K562 (cell line): ENCODE data around the gene TSPOAP1. TPM values are rescaled to one million over a fixed set of nuclear protein-coding genes. Genes with fewer than 3 reads are reported as not detected.
A peak's percentile ranks its signal among the peaks of the same experiment; 100 is the strongest.

ENCODE experiments used
- C11orf30 ChIP-seq: fragments of 450-650 bp; IDR thresholded peaks from 2 replicates; pipeline ENCODE4 v1.6.1; 2016; ENCODE audit warnings: low read depth, mild to moderate bottlenecking
- CBX8 ChIP-seq: fragments of 200-600 bp; sonication (generic); IDR thresholded peaks from 2 replicates; pipeline ENCODE4 v1.6.1; 2012; ENCODE audit warnings: borderline replicate concordance, mixed run types, low read depth, mild to moderate bottlenecking, moderate library complexity, mixed read lengths, low read length, control low read depth, inconsistent platforms; ENCODE audit not compliant: poor library complexity, severe bottlenecking; ENCODE audit errors: extremely low read depth
- DPF2 ChIP-seq: fragments of 450-650 bp; IDR thresholded peaks from 2 replicates; pipeline ENCODE4 v1.6.1; 2016
- HDGF ChIP-seq: fragments of 450-650 bp; IDR thresholded peaks from 2 replicates; pipeline ENCODE4 v1.6.1; 2016
- HMG20B ChIP-seq: fragments of 250-450 bp; sonication (Bioruptor Pico); IDR thresholded peaks from 2 replicates; pipeline ENCODE4 v1.5.0; 2021; ENCODE audit warnings: mild to moderate bottlenecking
- KHSRP ChIP-seq: fragments of 450-650 bp; IDR thresholded peaks from 2 replicates; pipeline ENCODE4 v1.6.1; 2017
- KLF6 ChIP-seq: fragments of 250-450 bp; sonication (Bioruptor Pico); IDR thresholded peaks from 2 replicates; pipeline ENCODE4 v1.4.0; 2020; ENCODE audit warnings: mild to moderate bottlenecking, moderate library complexity, borderline replicate concordance
- POLR2A ChIP-seq: fragments of 450-650 bp; conservative IDR thresholded peaks from 2 replicates; pipeline ENCODE4 v1.6.1; 2016
- POLR2G ChIP-seq: fragments of 200-400 bp; formaldehyde crosslinking; IDR thresholded peaks from 2 replicates; pipeline ENCODE4 v1.6.1; 2017; ENCODE audit warnings: low read depth, mild to moderate bottlenecking, antibody characterized with exemption, low read length, moderate library complexity
- SMAD2 ChIP-seq: fragments of 150-350 bp; IDR thresholded peaks from 2 replicates; pipeline ENCODE4 v1.6.1; 2014; ENCODE audit warnings: low read depth, mild to moderate bottlenecking, low read length
- ZC3H8 ChIP-seq: fragments of 450-650 bp; IDR thresholded peaks from 2 replicates; pipeline ENCODE4 v1.6.1; 2017
- ZNF143 ChIP-seq: sonication (generic); formaldehyde crosslinking; IDR thresholded peaks from 2 replicates; pipeline ENCODE4 v1.9.0; 2022; ENCODE audit warnings: mild to moderate bottlenecking, missing genetic modification reagents
- ZNF232 ChIP-seq: sonication (generic); formaldehyde crosslinking; IDR thresholded peaks from 2 replicates; pipeline ENCODE4 v1.8.0; 2022; ENCODE audit warnings: mild to moderate bottlenecking, missing genetic modification reagents
- ZNF431 ChIP-seq: sonication (generic); formaldehyde crosslinking; IDR thresholded peaks from 2 replicates; pipeline ENCODE4 v1.8.0; 2022; ENCODE audit warnings: mild to moderate bottlenecking, missing genetic modification reagents
- polyA plus RNA-seq, 8 experiments: library from polyadenylated mRNA; depleted of rRNA in 4 of 8; stranded (reverse) in 5 of 8; unstranded in 3 of 8; fragments of >200 nt; fragmentation: Nextera tagmentation in 2 of 8; fragmentation: Illumina TruSeq in 1 of 8; extraction: Ambion mirVana in 2 of 8; extraction: Trizol in 1 of 8; gene quantifications; 2 replicates each; pipeline versions ENCODE4 v1.2.1 to v1.2.3, GENCODE V29; 2011 to 2014; ENCODE audit warnings: inconsistent platforms in 1 of 8, missing spikeins in 1 of 8
- total RNA-seq, 7 experiments: library from RNA; depleted of rRNA in 6 of 7; stranded (reverse); fragments of >200 nt in 6 of 7; fragmentation: Illumina TruSeq in 2 of 7; extraction: Trizol in 2 of 7; gene quantifications; 2 replicates each; pipeline versions ENCODE4 v1.2.1 to v1.2.3, GENCODE V29; 2011 to 2021; ENCODE audit warnings: low replicate concordance in 1 of 7
- TF ChIP-seq, protein P1 (sequence below), 2 experiments: fragments of 450-650 bp in 1 of 2; IDR thresholded peaks; 2 replicates each; pipeline ENCODE4 v1.6.1; 2011 to 2017; ENCODE audit warnings: low read depth in 2 of 2, antibody characterized with exemption in 1 of 2, borderline replicate concordance in 1 of 2, low read length in 1 of 2, mild to moderate bottlenecking in 1 of 2, mixed read lengths in 1 of 2; ENCODE audit not compliant: control insufficient read depth in 1 of 2
- TF ChIP-seq, protein P2 (sequence below): fragments of 450-650 bp; formaldehyde crosslinking; IDR thresholded peaks from 2 replicates; pipeline ENCODE4 v1.4.0; 2022; ENCODE audit warnings: missing genetic modification characterization
- TF ChIP-seq, protein P3 (sequence below): fragments of 450-650 bp; formaldehyde crosslinking; IDR thresholded peaks from 2 replicates; pipeline ENCODE4 v1.4.0; 2020; ENCODE audit warnings: mild to moderate bottlenecking, moderate library complexity
- TF ChIP-seq, protein P4 (sequence below), 3 experiments: fragments of 200-800 bp in 1 of 3; fragments of 250-450 bp in 1 of 3; fragments of 450-650 bp in 1 of 3; sonication (Bioruptor Pico) in 1 of 3; sonication (Bioruptor generic) in 1 of 3; formaldehyde crosslinking in 1 of 3; IDR thresholded peaks; 2 replicates each; pipeline versions ENCODE4 v1.6.1 to v1.8.0; 2016 to 2022; ENCODE audit warnings: mild to moderate bottlenecking in 2 of 3, missing genetic modification characterization in 2 of 3, missing compliant biosample characterization in 1 of 3, moderate library complexity in 1 of 3

The TSPOAP1 gene
- total and polyA plus RNA-seq, 9 of the 15 experiments (the other 6 are each of a cell fraction or from before 2014, with no cell fraction given), result 0.87 to 3.9 (median 1.8) TPM; not detected in 2

DNA sequence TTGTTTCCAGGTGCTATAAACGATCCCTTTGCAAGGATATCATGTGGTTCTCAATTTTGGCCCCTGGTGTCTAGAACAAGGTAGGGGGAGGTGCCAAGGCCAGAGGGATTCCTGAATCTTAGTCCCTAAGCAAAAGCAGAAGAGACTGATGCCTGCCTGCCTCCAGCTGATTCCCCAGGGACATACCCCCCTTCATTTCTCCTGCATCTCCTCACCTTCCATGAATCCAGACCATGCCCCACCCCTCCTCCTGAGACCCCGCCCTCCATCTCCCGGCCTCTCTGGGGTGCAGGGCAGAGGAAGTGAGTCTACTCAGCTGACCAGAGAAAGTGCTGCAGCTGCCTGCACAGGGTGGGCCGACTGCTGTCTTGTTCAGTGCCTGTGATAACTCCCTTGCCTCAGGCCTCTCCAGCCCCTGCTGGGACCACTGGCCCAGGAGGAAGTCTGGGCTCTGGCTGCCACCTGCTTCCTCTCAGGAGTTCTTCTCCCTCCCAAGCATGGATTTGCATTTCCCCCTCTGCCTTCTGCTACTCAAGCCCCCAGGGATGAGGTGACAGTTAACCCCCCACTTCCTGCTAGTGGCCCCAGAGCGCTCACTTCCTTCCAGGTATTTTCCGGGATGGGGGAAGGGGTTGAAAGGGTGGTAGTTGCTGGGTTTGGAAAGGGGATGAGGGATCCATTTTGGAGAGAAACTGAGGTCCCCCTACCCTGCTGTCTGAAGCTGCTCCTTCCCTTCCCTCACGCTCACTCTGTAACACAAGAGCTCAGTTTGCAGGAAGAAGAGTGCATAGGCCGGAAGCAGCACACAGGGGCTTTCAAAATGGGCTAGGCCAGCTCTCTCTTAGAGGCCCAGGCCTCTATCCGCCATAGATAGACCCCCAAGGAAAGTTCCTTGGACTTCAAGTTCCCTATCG is 10.5 kb upstream of the TSPOAP1 start (continued):
- TF ChIP-seq, protein P1, sequence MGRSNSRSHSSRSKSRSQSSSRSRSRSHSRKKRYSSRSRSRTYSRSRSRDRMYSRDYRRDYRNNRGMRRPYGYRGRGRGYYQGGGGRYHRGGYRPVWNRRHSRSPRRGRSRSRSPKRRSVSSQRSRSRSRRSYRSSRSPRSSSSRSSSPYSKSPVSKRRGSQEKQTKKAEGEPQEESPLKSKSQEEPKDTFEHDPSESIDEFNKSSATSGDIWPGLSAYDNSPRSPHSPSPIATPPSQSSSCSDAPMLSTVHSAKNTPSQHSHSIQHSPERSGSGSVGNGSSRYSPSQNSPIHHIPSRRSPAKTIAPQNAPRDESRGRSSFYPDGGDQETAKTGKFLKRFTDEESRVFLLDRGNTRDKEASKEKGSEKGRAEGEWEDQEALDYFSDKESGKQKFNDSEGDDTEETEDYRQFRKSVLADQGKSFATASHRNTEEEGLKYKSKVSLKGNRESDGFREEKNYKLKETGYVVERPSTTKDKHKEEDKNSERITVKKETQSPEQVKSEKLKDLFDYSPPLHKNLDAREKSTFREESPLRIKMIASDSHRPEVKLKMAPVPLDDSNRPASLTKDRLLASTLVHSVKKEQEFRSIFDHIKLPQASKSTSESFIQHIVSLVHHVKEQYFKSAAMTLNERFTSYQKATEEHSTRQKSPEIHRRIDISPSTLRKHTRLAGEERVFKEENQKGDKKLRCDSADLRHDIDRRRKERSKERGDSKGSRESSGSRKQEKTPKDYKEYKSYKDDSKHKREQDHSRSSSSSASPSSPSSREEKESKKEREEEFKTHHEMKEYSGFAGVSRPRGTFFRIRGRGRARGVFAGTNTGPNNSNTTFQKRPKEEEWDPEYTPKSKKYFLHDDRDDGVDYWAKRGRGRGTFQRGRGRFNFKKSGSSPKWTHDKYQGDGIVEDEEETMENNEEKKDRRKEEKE (IDR thresholded peaks at IDR 0.05; ENCODE audit: borderline replicate concordance in 1 of 2, control insufficient read depth in 1 of 2, low read depth in 2 of 2, low read length in 1 of 2), result no peak
- TF ChIP-seq CBX8, result no peak
- no peak for TF ChIP-seq SMAD2
- TF ChIP-seq, protein P2, sequence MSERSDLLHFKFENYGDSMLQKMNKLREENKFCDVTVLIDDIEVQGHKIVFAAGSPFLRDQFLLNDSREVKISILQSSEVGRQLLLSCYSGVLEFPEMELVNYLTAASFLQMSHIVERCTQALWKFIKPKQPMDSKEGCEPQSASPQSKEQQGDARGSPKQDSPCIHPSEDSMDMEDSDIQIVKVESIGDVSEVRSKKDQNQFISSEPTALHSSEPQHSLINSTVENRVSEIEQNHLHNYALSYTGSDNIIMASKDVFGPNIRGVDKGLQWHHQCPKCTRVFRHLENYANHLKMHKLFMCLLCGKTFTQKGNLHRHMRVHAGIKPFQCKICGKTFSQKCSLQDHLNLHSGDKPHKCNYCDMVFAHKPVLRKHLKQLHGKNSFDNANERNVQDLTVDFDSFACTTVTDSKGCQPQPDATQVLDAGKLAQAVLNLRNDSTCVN (CRISPR knock-in tag), result no peak
- no peak for TF ChIP-seq ZC3H8
- no peak for TF ChIP-seq KLF6
- 0 out of 2 replicates have a peak, but pooled peaks have one; percentile 8 for TF ChIP-seq ZNF232 (CRISPR knock-in tag)
- TF ChIP-seq POLR2A, result peak; percentile 97
- TF ChIP-seq DPF2, result peak; percentile 67
- no peak for TF ChIP-seq ZNF431 (CRISPR knock-in tag)
- peak; percentile 86 for TF ChIP-seq POLR2G
- TF ChIP-seq, protein P3, sequence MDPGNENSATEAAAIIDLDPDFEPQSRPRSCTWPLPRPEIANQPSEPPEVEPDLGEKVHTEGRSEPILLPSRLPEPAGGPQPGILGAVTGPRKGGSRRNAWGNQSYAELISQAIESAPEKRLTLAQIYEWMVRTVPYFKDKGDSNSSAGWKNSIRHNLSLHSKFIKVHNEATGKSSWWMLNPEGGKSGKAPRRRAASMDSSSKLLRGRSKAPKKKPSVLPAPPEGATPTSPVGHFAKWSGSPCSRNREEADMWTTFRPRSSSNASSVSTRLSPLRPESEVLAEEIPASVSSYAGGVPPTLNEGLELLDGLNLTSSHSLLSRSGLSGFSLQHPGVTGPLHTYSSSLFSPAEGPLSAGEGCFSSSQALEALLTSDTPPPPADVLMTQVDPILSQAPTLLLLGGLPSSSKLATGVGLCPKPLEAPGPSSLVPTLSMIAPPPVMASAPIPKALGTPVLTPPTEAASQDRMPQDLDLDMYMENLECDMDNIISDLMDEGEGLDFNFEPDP (CRISPR knock-in tag), result no peak
- no peak for TF ChIP-seq HMG20B
- TF ChIP-seq, protein P4, sequence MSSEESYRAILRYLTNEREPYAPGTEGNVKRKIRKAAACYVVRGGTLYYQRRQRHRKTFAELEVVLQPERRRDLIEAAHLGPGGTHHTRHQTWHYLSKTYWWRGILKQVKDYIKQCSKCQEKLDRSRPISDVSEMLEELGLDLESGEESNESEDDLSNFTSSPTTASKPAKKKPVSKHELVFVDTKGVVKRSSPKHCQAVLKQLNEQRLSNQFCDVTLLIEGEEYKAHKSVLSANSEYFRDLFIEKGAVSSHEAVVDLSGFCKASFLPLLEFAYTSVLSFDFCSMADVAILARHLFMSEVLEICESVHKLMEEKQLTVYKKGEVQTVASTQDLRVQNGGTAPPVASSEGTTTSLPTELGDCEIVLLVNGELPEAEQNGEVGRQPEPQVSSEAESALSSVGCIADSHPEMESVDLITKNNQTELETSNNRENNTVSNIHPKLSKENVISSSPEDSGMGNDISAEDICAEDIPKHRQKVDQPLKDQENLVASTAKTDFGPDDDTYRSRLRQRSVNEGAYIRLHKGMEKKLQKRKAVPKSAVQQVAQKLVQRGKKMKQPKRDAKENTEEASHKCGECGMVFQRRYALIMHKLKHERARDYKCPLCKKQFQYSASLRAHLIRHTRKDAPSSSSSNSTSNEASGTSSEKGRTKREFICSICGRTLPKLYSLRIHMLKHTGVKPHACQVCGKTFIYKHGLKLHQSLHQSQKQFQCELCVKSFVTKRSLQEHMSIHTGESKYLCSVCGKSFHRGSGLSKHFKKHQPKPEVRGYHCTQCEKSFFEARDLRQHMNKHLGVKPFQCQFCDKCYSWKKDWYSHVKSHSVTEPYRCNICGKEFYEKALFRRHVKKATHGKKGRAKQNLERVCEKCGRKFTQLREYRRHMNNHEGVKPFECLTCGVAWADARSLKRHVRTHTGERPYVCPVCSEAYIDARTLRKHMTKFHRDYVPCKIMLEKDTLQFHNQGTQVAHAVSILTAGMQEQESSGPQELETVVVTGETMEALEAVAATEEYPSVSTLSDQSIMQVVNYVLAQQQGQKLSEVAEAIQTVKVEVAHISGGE (CRISPR knock-in tag; IDR thresholded peaks at IDR 0.05), result no peak
- TF ChIP-seq C11orf30, result no peak; the same call in 1 of the 2 replicates
- no peak for TF ChIP-seq KHSRP
- 0 out of 2 replicates have a peak, but pooled peaks have one; percentile 3 for TF ChIP-seq HDGF
- TF ChIP-seq ZNF143 (CRISPR knock-in tag), result no peak
